CD4-positive, alpha-beta T cell (primary cell): ENCODE data around the gene PLEKHA8. TPM values are rescaled to one million over a fixed set of nuclear protein-coding genes. Genes with fewer than 3 reads are reported as not detected.

Experiments used
- ATAC-seq: fragments of 200-7000 bp; cut with Tn5 transposase; one replicate; pipeline ENCODE4 v1.10.0; 2022; ENCODE audit warnings: mild to moderate bottlenecking; ENCODE audit not compliant: poor library complexity
- CTCF ChIA-PET: fragments of 350-600 bp; sonication (Branson Sonifier 250); formaldehyde crosslinking; loops from one replicate; lab custom pipeline; 2021; ENCODE audit warnings: antibody characterized with exemption, inconsistent platforms; lab: Charles Lee
- POLR2A ChIA-PET: fragments of 350-600 bp; sonication (Branson Sonifier 250); formaldehyde crosslinking; loops from one replicate; lab custom pipeline; 2021; ENCODE audit warnings: antibody characterized with exemption, inconsistent platforms; lab: Charles Lee
- DNase-seq, 14 experiments: peaks; one replicate each; pipeline ENCODE4 v3.0.0-alpha.2; 2013 to 2020; ENCODE audit warnings: mixed read lengths in 2 of 14
- H3K27ac ChIP-seq, 2 donors: one replicate each; pipeline versions ENCODE4 v1.5.1 to v1.7.0; 2013; ENCODE audit warnings: low read length in 2 of 2, low read depth in 1 of 2, mild to moderate bottlenecking in 1 of 2
- H3K27me3 ChIP-seq, 2 experiments: 1 replicate in 1 of 2; 2 replicates in 1 of 2; pipeline versions ENCODE4 v1.6.1 to v1.7.0; 2013; ENCODE audit warnings: low read length in 2 of 2, control low read depth in 1 of 2, mild to moderate bottlenecking in 1 of 2, moderate library complexity in 1 of 2; ENCODE audit not compliant: insufficient read depth in 2 of 2, control insufficient read depth in 1 of 2
- H3K36me3 ChIP-seq: one replicate; pipeline ENCODE4 v1.6.1; 2013; ENCODE audit warnings: low read length, control low read depth; ENCODE audit not compliant: insufficient read depth
- H3K4me1 ChIP-seq: one replicate; pipeline ENCODE4 v1.6.1; 2013; ENCODE audit warnings: low read length, control low read depth; ENCODE audit not compliant: insufficient read depth
- H3K4me3 ChIP-seq: one replicate; pipeline ENCODE4 v1.5.1; 2013; ENCODE audit warnings: mild to moderate bottlenecking, low read length, moderate library complexity
- H3K9me3 ChIP-seq, 2 experiments: 1 replicate in 1 of 2; 2 replicates in 1 of 2; pipeline versions ENCODE4 v1.6.1 to v1.7.0; 2013; ENCODE audit warnings: low read length in 2 of 2, mild to moderate bottlenecking in 2 of 2, control low read depth in 1 of 2, moderate library complexity in 1 of 2; ENCODE audit not compliant: control insufficient read depth in 1 of 2, insufficient read depth in 1 of 2
- H3K27ac Mint-ChIP-seq: one replicate; pipeline ENCODE4 v1.8.0; 2020; ENCODE audit warnings: mixed read lengths
- H3K27me3 Mint-ChIP-seq: one replicate; pipeline ENCODE4 v1.8.0; 2021; ENCODE audit warnings: mixed read lengths
- H3K36me3 Mint-ChIP-seq: one replicate; pipeline ENCODE4 v1.8.0; 2021; ENCODE audit warnings: low read depth, mixed read lengths
- H3K4me1 Mint-ChIP-seq: one replicate; pipeline ENCODE4 v1.8.0; 2021; ENCODE audit warnings: low read depth, mixed read lengths
- H3K4me3 Mint-ChIP-seq: one replicate; pipeline ENCODE4 v1.8.0; 2020; ENCODE audit warnings: mild to moderate bottlenecking, mixed read lengths
- H3K9me3 Mint-ChIP-seq: one replicate; pipeline ENCODE4 v1.8.0; 2020; ENCODE audit warnings: mixed read lengths
- intact Hi-C, 2 experiments: fragments of 100-400 bp; cut with DNase I in 1 of 2; cut with micrococcal nuclease in 1 of 2; formaldehyde crosslinking; loops; one replicate each; pipeline versions ENCODE4 v1.15.1 to v1.9.0; 2023 to 2025; cut with DNase I, micrococcal nuclease
- total RNA-seq, 174 experiments: library from RNA in 2 of 174; stranded (reverse) in 2 of 174; gene quantifications; one replicate each; pipeline ENCODE4 v1.2.3 and lab custom pipeline; 2021 to 2026
- TF ChIP-seq, protein P1 (sequence below): fragments of 200-600 bp; IDR thresholded peaks from one replicate; pipeline ENCODE4 v1.8.0; 2022; ENCODE audit warnings: antibody characterized with exemption, mild to moderate bottlenecking

PLEKHA8 gene
- total RNA-seq, 2 experiments from 2014 or later = 7.0 to 7.4 TPM

DNA sequence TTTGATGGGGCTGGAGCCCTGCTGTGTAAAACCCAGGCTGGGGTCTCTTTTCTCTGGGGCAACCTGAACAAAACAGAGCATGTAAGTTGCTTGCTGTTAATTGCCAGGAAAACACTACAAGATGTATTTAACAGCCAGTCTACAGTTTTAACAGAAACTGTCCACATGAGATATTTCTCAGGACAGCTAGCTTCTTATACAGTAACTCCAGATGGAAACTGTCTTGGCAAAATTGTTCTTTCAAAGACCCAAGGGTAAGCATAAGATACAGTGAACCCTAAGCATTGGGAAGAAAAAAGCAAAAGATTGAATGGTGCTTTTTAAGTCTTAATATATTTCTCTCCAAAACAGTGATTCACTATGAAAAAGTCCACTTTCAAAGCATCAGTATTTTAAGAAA lies 9.8 kb upstream of the PLEKHA8 start:
- no peak overlapping the region for H3K4me3 Mint-ChIP-seq
- peaks cover 2% of the 10 kb centered on the region for H3K36me3 ChIP-seq

DNA sequence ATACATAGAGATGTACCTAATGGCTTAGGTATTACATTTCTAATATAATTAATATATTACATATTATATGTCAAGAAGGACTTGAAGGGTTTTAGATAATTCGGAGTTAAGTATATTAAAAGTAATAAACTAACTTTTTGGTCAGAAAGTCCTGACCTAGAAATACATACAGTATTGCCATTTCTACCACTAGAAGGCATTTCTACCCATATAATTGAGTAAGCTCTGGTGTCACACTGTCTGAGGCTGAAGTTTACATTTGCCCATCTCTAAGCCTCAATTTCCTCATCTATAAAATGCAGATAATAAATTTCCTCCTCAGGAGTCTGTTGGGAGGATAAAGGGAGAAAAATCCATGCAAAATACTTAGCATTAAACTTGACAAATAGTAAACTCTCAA lies 8.8 kb upstream of the PLEKHA8 start:
- POLR2A ChIA-PET = no interaction called here
- Mint-ChIP-seq H3K36me3 (peaks cover 14% of the 10 kb centered on the region), H3K4me3 (no peak overlapping the region), H3K27me3 (no peaks in the 10 kb centered on the region), H3K9me3 (no peaks in the 10 kb centered on the region), H3K4me1 (peaks cover 13% of the 10 kb centered on the region), H3K27ac (no peak overlapping the region)
- H3K27me3 ChIP-seq = no peaks in the 10 kb centered on the region
- H3K4me3 ChIP-seq = no peak overlapping the region
- peaks cover 2% of the 10 kb centered on the region for H3K36me3 ChIP-seq
- TF ChIP-seq, protein P1, sequence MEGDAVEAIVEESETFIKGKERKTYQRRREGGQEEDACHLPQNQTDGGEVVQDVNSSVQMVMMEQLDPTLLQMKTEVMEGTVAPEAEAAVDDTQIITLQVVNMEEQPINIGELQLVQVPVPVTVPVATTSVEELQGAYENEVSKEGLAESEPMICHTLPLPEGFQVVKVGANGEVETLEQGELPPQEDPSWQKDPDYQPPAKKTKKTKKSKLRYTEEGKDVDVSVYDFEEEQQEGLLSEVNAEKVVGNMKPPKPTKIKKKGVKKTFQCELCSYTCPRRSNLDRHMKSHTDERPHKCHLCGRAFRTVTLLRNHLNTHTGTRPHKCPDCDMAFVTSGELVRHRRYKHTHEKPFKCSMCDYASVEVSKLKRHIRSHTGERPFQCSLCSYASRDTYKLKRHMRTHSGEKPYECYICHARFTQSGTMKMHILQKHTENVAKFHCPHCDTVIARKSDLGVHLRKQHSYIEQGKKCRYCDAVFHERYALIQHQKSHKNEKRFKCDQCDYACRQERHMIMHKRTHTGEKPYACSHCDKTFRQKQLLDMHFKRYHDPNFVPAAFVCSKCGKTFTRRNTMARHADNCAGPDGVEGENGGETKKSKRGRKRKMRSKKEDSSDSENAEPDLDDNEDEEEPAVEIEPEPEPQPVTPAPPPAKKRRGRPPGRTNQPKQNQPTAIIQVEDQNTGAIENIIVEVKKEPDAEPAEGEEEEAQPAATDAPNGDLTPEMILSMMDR = no peak
- DNase-seq (no peak), ATAC-seq (no peak)
- H3K27ac ChIP-seq = no peak overlapping the region
- CTCF ChIA-PET = interaction anchor here (0.6 kb wide), 1 partner anchor 326 kb away, joined by 5 read pairs; no protein-coding TSS in a partner anchor
- H3K9me3 ChIP-seq = no peaks in the 10 kb centered on the region
- intact Hi-C loops = no loop called here
- H3K4me1 ChIP-seq = no peaks in the 10 kb centered on the region

More for the DNA sequence above, 9.8 kb upstream of the PLEKHA8 start:
- intact Hi-C loops = no loop called here
- no peak for DNase-seq
- Histone ChIP-seq H3K9me3 (no peaks in the 10 kb centered on the region), H3K27me3 (no peaks in the 10 kb centered on the region), H3K4me3 (no peak overlapping the region), H3K4me1 (no peaks in the 10 kb centered on the region), H3K27ac (no peak overlapping the region)
- no peak for ATAC-seq
- peaks cover 6% of the 10 kb centered on the region for H3K4me1 Mint-ChIP-seq
- ChIA-PET POLR2A (no interaction called here), CTCF (no interaction called here)
- no peak overlapping the region for H3K27ac Mint-ChIP-seq
- H3K36me3 Mint-ChIP-seq = peaks cover 14% of the 10 kb centered on the region
- H3K27me3 Mint-ChIP-seq = no peaks in the 10 kb centered on the region
- TF ChIP-seq, protein P1 = no peak
- no peaks in the 10 kb centered on the region for H3K9me3 Mint-ChIP-seq

DNA sequence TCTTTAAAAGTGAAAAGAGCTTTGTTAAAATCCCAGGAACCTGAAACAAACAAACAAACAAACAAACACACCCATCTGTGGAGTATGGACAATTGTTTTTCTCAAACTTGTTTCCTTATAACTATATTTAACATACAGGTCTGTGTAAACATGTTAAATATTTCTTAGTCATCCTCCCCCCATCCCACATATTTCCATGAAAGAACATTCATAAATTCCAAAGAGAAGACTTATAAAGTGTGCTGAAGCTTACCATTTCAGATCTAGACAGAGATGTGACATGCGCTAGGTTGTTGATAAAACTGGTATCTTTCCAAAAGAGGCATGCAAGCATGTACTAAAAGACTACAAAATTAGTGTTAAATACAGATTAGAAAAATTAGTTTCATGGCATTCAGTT lies 8.3 kb upstream of the PLEKHA8 start:
- Histone ChIP-seq H3K4me3 (no peak overlapping the region), H3K27ac (no peak overlapping the region), H3K4me1 (peaks cover under 1% of the 10 kb centered on the region), H3K36me3 (peaks cover 2% of the 10 kb centered on the region), H3K9me3 (no peaks in the 10 kb centered on the region), H3K27me3 (no peaks in the 10 kb centered on the region)
- POLR2A ChIA-PET = no interaction called here
- Mint-ChIP-seq H3K9me3 (no peaks in the 10 kb centered on the region), H3K27ac (no peak overlapping the region), H3K36me3 (peaks cover 10% of the 10 kb centered on the region), H3K27me3 (no peaks in the 10 kb centered on the region), H3K4me1 (peaks cover 18% of the 10 kb centered on the region), H3K4me3 (no peak overlapping the region)
- TF ChIP-seq, protein P1 = no peak
- intact Hi-C loops = loop anchor here in 1 of 2 experiments (10.0 kb wide), 1 partner anchor 115 kb away; the partner anchor contains the start of gene MTURN
- ATAC-seq = no peak
- CTCF ChIA-PET = interaction anchor here (0.6 kb wide), 1 partner anchor 326 kb away, joined by 5 read pairs; no protein-coding TSS in a partner anchor
- DNase-seq = no peak
